H9 (cell line): ENCODE data around the gene MTHFD1L. TPM values are rescaled to one million over a fixed set of nuclear protein-coding genes. Genes with fewer than 3 reads are reported as not detected.

Source experiments
- DNase-seq: peaks from one replicate; pipeline ENCODE4 v3.0.0-alpha.2; 2017
- H2AFZ ChIP-seq: one replicate; pipeline ENCODE4 v1.6.1; 2013; ENCODE audit warnings: mild to moderate bottlenecking, low read length, control low read depth, moderate library complexity
- H2AK5ac ChIP-seq: 2 replicates; pipeline ENCODE4 v1.6.1; 2013; ENCODE audit warnings: low read length, control low read depth, mixed read lengths; ENCODE audit not compliant: insufficient read length
- H2BK120ac ChIP-seq: one replicate; pipeline ENCODE4 v1.6.1; 2013; ENCODE audit warnings: low read depth, mild to moderate bottlenecking, low read length, control low read depth, inconsistent platforms; ENCODE audit not compliant: poor library complexity, severe bottlenecking
- H2BK12ac ChIP-seq: 2 replicates; pipeline ENCODE4 v1.6.1; 2013; ENCODE audit warnings: low read length, control low read depth, mixed read lengths, low read depth; ENCODE audit not compliant: insufficient read length
- H2BK15ac ChIP-seq: 2 replicates; pipeline ENCODE4 v1.6.1; 2013; ENCODE audit warnings: low read depth, low read length, control low read depth
- H2BK20ac ChIP-seq: one replicate; pipeline ENCODE4 v1.6.1; 2013; ENCODE audit warnings: low read depth, mild to moderate bottlenecking, low read length, control low read depth, inconsistent platforms; ENCODE audit not compliant: poor library complexity, severe bottlenecking
- H2BK5ac ChIP-seq: 2 replicates; pipeline ENCODE4 v1.6.1; 2013; ENCODE audit warnings: low read length, control low read depth, mixed read lengths; ENCODE audit not compliant: insufficient read length
- H3K14ac ChIP-seq: 2 replicates; pipeline ENCODE4 v1.6.1; 2013; ENCODE audit warnings: low read length, control low read depth; ENCODE audit not compliant: insufficient read depth
- H3K18ac ChIP-seq: 2 replicates; pipeline ENCODE4 v1.6.1; 2013; ENCODE audit warnings: low read depth, mild to moderate bottlenecking, mixed read lengths, low read length, control low read depth; ENCODE audit not compliant: insufficient read length
- H3K23ac ChIP-seq: 2 replicates; pipeline ENCODE4 v1.6.1; 2013; ENCODE audit warnings: low read length, control low read depth, mixed read lengths, low read depth; ENCODE audit not compliant: insufficient read length
- H3K23me2 ChIP-seq: 2 replicates; pipeline ENCODE4 v1.6.1; 2013; ENCODE audit warnings: low read depth, mild to moderate bottlenecking, mixed read lengths, low read length, control low read depth; ENCODE audit not compliant: insufficient read length, poor library complexity, severe bottlenecking
- H3K27ac ChIP-seq: 2 replicates; pipeline ENCODE4 v1.5.1; 2013; ENCODE audit warnings: low read length, control low read depth, mixed read lengths, low read depth; ENCODE audit not compliant: insufficient read length
- H3K27me3 ChIP-seq: 2 replicates; pipeline ENCODE4 v1.6.1; 2013; ENCODE audit warnings: low read length, control low read depth, inconsistent platforms; ENCODE audit not compliant: insufficient read depth
- H3K4ac ChIP-seq: 2 replicates; pipeline ENCODE4 v1.6.1; 2013; ENCODE audit warnings: low read depth, mild to moderate bottlenecking, control low read depth, inconsistent platforms, low read length, moderate library complexity
- H3K4me1 ChIP-seq: 2 replicates; pipeline ENCODE4 v1.6.1; 2013; ENCODE audit warnings: low read length, control low read depth, inconsistent platforms; ENCODE audit not compliant: insufficient read depth
- H3K4me2 ChIP-seq: 2 replicates; pipeline ENCODE4 v1.6.1; 2013; ENCODE audit warnings: low read length, control low read depth, mixed read lengths; ENCODE audit not compliant: insufficient read length, insufficient read depth
- H3K56ac ChIP-seq: 2 replicates; pipeline ENCODE4 v1.6.1; 2013; ENCODE audit warnings: low read depth, mild to moderate bottlenecking, mixed read lengths, low read length, control low read depth; ENCODE audit not compliant: insufficient read length
- H3K79me1 ChIP-seq: 2 replicates; pipeline ENCODE4 v1.6.1; 2013; ENCODE audit warnings: low read depth, mild to moderate bottlenecking, moderate library complexity, low read length, control low read depth, inconsistent platforms; ENCODE audit not compliant: insufficient read depth, poor library complexity, severe bottlenecking
- H3K79me2 ChIP-seq: 2 replicates; pipeline ENCODE4 v1.6.1; 2013; ENCODE audit warnings: low read length, control low read depth, inconsistent platforms; ENCODE audit not compliant: insufficient read depth
- H3K9ac ChIP-seq: 2 replicates; pipeline ENCODE4 v1.6.1; 2013; ENCODE audit warnings: low read length, control low read depth, mixed read lengths; ENCODE audit not compliant: insufficient read length; ENCODE audit errors: extremely low read depth
- H3K9me3 ChIP-seq: one replicate; pipeline ENCODE4 v1.6.1; 2013; ENCODE audit warnings: low read depth, low read length, inconsistent platforms; ENCODE audit not compliant: control insufficient read depth
- H3T11ph ChIP-seq: one replicate; pipeline ENCODE4 v1.6.1; 2013; ENCODE audit warnings: mild to moderate bottlenecking, low read length, control low read depth, inconsistent platforms
- H4K20me1 ChIP-seq: one replicate; pipeline ENCODE4 v1.6.1; 2013; ENCODE audit not compliant: control insufficient read depth, insufficient read length, insufficient read depth
- H4K5ac ChIP-seq: 2 replicates; pipeline ENCODE4 v1.6.1; 2013; ENCODE audit warnings: low read depth, mild to moderate bottlenecking, mixed read lengths, low read length, control low read depth; ENCODE audit not compliant: insufficient read length
- H4K8ac ChIP-seq: replicated peaks from 2 replicates; pipeline ENCODE4 v1.6.1; 2013; ENCODE audit warnings: low read length, control low read depth, mixed read lengths, low read depth; ENCODE audit not compliant: insufficient read length
- H4K91ac ChIP-seq: 2 replicates; pipeline ENCODE4 v1.6.1; 2013; ENCODE audit warnings: low read depth, mild to moderate bottlenecking, moderate library complexity, mixed read lengths, low read length, control low read depth; ENCODE audit not compliant: insufficient read length
- H3K27ac Mint-ChIP-seq, 3 experiments: 2 replicates in 2 of 3; 3 replicates in 1 of 3; pipeline ENCODE4 v1.8.0; 2020 to 2021; ENCODE audit warnings: mixed read lengths in 3 of 3, mild to moderate bottlenecking in 1 of 3, moderate library complexity in 1 of 3
- H3K27me3 Mint-ChIP-seq: 2 replicates; pipeline ENCODE4 v1.8.0; 2021; ENCODE audit warnings: low read depth, mild to moderate bottlenecking, moderate library complexity, mixed read lengths
- H3K36me3 Mint-ChIP-seq, 3 experiments: 2 replicates in 2 of 3; 3 replicates in 1 of 3; pipeline ENCODE4 v1.8.0; 2020 to 2021; ENCODE audit warnings: low read depth in 3 of 3, mixed read lengths in 3 of 3; ENCODE audit not compliant: insufficient read depth in 1 of 3
- H3K4me1 Mint-ChIP-seq, 2 experiments: 2 replicates each; pipeline ENCODE4 v1.8.0; 2020; ENCODE audit warnings: mixed read lengths in 2 of 2
- H3K4me3 Mint-ChIP-seq, 2 experiments: 2 replicates in 1 of 2; 3 replicates in 1 of 2; pipeline ENCODE4 v1.8.0; 2020 to 2021; ENCODE audit warnings: mild to moderate bottlenecking in 2 of 2, mixed read lengths in 2 of 2, moderate library complexity in 1 of 2
- H3K9me3 Mint-ChIP-seq, 2 experiments: 2 replicates in 1 of 2; 3 replicates in 1 of 2; pipeline ENCODE4 v1.8.0; 2020; ENCODE audit warnings: mild to moderate bottlenecking in 2 of 2, mixed read lengths in 2 of 2, moderate library complexity in 1 of 2
- WGBS: extraction: QIAGEN DNeasy Blood & Tissue Kit; methylation state at CpG from one replicate; pipeline ENCODE4 v1.1.7; 2013; ENCODE audit warnings: missing lambda C conversion rate, low lambda C conversion rate, mixed read lengths; ENCODE audit not compliant: insufficient read length; ENCODE audit errors: extremely low coverage; 5-methylcytosine and 5-hydroxymethylcytosine counted together
- total RNA-seq: library from RNA; stranded (reverse); gene quantifications from 2 replicates; pipeline ENCODE4 v1.2.1, GENCODE V29; 2021
- TF ChIP-seq, protein P1 (sequence below): fragments of 200-600 bp; sonication (generic); conservative IDR thresholded peaks from 3 replicates; pipeline ENCODE4 v1.8.0; 2021; ENCODE audit warnings: antibody characterized with exemption, mild to moderate bottlenecking

The MTHFD1L gene
- total RNA-seq, 1 experiment from 2014 or later = 90.2 TPM

DNA sequence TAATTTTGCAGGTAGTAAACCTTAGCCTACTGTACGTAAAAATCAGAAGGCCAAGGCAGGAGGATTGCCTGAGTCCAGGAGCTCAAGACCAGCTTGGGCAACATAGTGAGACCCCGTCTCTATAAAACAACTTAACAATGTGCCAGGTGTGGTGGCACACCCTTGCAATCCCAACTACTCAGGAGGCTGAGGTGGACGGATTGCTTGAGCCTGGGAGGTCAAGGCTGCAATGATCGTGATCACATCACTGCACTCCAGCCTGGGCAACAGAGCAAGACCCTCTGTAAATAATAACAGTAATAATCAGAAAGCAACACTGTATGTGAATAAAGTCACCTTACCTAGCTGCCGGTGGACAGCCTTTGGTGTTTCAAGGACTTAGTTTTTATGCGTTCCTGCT is 48.9 kb downstream of the MTHFD1L start:
- H2BK12ac ChIP-seq = no peak overlapping the region
- H2BK5ac ChIP-seq = no peak overlapping the region
- H3T11ph ChIP-seq = no peak overlapping the region
- no peak overlapping the region for H3K14ac ChIP-seq
- no peak for DNase-seq
- no peak overlapping the region for H2BK15ac ChIP-seq
- H3K56ac ChIP-seq = no peak overlapping the region
- H2BK20ac ChIP-seq = no peak overlapping the region
- no peak overlapping the region for H4K5ac ChIP-seq
- no peaks in the 10 kb centered on the region for H3K9me3 Mint-ChIP-seq
- no peak overlapping the region for H3K18ac ChIP-seq
- no peak overlapping the region for H2AFZ ChIP-seq
- H3K27ac ChIP-seq = no peak overlapping the region
- H3K4me1 Mint-ChIP-seq = no peaks in the 10 kb centered on the region
- no peak overlapping the region for H4K91ac ChIP-seq
- no peak overlapping the region for H2AK5ac ChIP-seq
- H3K4me1 ChIP-seq = no peaks in the 10 kb centered on the region
- WGBS = no CpG with 5 or more reads among the region's 6 CpGs
- H3K4ac ChIP-seq = no peak overlapping the region
- no peaks in the 10 kb centered on the region for H3K27me3 ChIP-seq
- H3K4me2 ChIP-seq = no peak overlapping the region
- H3K27me3 Mint-ChIP-seq = no peaks in the 10 kb centered on the region
- no peak overlapping the region for H3K9ac ChIP-seq
- TF ChIP-seq, protein P1, sequence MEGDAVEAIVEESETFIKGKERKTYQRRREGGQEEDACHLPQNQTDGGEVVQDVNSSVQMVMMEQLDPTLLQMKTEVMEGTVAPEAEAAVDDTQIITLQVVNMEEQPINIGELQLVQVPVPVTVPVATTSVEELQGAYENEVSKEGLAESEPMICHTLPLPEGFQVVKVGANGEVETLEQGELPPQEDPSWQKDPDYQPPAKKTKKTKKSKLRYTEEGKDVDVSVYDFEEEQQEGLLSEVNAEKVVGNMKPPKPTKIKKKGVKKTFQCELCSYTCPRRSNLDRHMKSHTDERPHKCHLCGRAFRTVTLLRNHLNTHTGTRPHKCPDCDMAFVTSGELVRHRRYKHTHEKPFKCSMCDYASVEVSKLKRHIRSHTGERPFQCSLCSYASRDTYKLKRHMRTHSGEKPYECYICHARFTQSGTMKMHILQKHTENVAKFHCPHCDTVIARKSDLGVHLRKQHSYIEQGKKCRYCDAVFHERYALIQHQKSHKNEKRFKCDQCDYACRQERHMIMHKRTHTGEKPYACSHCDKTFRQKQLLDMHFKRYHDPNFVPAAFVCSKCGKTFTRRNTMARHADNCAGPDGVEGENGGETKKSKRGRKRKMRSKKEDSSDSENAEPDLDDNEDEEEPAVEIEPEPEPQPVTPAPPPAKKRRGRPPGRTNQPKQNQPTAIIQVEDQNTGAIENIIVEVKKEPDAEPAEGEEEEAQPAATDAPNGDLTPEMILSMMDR = no peak
- no peaks in the 10 kb centered on the region for H3K79me1 ChIP-seq
- no peaks in the 10 kb centered on the region for H3K9me3 ChIP-seq
- no peaks in the 10 kb centered on the region for H3K23me2 ChIP-seq
- no peak overlapping the region for H3K27ac Mint-ChIP-seq
- no peak overlapping the region for H3K4me3 Mint-ChIP-seq
- H4K8ac ChIP-seq = no peak overlapping the region
- no peaks in the 10 kb centered on the region for H3K79me2 ChIP-seq
- H2BK120ac ChIP-seq = no peak overlapping the region
- no peak overlapping the region for H3K23ac ChIP-seq
- peaks cover 39 to 60% (median 40%) of the 10 kb centered on the region in 3 experiments for H3K36me3 Mint-ChIP-seq
- H4K20me1 ChIP-seq = no peaks in the 10 kb centered on the region
